HG02840 (cell line): ENCODE data around the gene ZC2HC1B.

ENCODE experiments used
- ATAC-seq: cut with Tn5 transposase; IDR thresholded peaks from one replicate; pipeline ENCODE4 v1.9.1; 2021; ENCODE audit warnings: mild to moderate bottlenecking, moderate library complexity, moderate number of reproducible peaks; ENCODE audit not compliant: unreplicated experiment, low FRiP score

ZC2HC1B gene

DNA sequence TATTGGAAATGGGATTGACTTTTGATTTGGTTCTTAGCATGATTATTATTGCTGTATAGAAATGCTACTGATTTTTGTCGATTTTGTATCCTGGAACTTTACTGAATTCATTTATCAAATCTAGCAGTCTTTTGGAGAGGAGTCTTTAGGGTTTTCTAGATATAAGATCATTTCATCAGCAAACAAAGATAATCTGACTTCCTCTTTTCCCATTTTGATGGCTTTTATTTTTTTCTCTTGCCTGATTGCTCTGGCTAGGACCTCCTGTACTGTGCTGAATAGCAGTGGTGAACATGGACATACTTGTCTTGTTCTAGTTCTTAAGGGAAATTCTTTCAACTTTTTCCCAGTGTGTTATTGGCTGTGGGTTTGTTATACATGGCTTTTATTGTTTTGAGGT lies 64.6 kb downstream of the ZC2HC1B start:
- no peak for ATAC-seq

DNA sequence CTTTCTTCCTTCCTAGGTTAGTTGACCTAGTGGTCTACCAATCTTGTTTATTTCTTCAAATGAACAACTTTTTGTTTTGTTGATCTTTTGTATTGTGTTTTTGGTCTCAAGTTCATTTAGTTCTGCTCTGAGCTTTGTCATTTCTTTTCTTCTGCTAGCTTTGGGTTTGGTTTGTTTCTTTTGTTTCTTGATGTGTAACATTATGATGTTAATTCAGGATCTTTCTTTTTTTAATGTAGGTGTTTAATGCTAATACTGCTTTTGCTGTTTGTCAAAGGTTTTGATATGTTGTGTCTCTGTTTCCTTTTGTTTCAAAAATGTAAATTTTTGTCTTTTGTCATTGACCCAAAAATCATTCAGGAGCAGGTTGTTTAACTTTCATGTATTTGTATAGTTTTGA lies 65.7 kb downstream of the ZC2HC1B start:
- ATAC-seq: no peak

DNA sequence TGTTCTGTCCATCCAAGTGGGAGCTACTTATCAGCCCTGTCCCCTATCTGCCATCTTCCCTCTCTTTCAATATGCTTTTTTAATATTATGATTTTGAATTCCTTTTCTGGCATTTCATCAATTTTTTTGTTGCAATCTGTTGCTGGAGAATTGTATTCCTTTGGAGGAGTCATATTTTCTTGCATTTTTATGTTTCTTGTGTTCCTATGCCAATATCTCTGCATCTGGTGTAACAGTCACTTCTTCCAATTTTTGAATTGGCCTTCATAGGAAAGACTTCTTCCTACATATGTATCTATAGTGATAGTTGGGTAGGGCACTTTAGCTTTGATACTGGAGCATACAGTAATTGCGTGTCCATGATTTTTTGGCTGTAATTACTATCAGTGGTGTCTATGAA lies 70.1 kb downstream of the ZC2HC1B start:
- ATAC-seq: no peak

DNA sequence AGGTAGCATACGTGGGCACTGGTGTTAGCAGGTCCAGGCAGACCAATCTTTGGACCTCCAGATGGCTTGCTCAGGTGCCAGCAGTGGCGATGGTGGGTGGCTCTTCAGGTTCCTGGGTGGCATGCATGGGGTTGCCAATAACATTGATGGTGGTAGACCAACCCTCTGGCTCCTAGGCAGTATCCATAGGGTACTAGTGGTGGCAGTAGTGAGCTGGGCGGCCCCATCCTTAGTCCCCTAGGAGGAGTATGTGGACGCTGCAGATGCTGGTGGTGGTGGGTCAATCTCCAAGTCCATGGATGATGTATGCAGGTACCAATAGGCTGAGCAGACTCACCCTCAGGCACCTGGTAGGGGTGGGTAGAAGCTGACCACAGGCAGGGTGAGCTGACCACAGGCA lies 70.6 kb downstream of the ZC2HC1B start:
- ATAC-seq: no peak

DNA sequence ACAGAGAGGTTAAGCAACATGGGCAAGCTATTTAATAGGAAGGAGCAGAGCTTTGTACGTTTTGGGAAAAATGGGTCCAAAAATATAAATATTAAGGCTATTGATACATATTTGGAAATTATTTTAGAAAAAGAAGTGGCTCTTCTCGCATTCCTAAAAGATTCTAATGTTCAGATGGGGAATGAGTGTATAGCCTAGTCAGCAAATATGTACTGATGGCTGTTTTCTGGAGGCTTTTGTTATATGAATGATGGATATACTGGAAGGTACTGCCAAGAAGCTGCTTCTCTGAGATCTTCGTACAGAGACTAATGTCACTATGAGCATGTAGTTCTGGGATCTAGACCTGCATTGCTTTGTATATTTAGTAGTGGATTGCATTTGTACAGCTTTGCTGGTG lies 72.1 kb downstream of the ZC2HC1B start:
- no peak for ATAC-seq

DNA sequence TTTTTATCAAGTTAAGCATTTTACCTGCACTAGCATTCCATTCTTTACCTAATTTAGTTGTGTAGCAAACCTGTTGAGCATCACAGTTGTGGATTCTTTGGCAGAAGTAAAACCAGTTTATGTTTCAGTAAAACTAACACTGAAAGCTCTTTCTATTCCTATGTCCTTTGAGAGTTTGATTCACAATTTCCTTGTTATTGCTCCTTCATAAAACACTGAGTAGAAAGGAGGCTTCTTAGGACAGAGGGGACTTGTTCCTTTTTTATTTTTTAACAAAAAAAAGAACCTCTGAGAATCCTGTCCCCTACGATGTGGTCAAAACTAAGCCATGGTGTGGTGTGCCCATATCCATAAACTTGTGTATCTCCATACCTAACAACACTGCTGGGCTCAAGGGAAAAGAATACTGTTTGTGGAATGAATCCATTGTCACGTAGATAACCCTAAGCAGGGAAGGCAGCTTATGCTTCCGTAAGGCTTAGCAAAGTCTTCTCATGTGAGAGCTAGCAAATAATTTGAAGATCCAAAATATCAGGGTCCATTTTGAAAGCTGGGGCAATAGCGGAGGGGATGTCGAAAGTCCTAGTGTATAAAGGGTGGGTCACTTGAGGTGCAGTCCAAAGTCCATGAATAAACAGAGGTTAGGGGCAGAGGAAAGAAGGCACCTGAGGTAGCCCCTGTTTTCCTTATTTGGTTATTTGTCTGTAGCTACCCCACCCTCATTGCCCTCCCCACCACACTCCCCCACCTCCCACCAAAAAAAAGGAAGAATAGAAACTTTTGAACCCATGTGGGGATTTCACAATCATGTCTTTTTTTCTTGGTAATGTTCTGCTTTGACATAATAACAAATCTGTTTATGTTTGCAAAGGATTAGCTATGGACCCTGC lies 72.7 kb downstream of the ZC2HC1B start:
- ATAC-seq: no peak

DNA sequence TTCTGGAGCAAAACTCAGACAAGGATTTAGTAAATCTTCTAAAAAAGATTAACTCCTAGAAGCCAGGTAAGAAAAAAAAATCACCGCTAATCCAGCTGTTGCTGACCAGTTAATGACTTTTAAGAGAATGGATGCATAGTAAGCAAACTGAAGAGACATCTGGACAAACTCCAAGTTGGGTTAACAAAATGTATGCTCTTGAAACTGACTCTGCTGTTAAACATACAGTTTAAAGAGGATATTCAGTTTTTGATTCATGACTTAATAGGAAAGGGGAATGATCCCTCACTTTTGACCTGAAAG lies 73.3 kb downstream of the ZC2HC1B start:
- no peak for ATAC-seq

DNA sequence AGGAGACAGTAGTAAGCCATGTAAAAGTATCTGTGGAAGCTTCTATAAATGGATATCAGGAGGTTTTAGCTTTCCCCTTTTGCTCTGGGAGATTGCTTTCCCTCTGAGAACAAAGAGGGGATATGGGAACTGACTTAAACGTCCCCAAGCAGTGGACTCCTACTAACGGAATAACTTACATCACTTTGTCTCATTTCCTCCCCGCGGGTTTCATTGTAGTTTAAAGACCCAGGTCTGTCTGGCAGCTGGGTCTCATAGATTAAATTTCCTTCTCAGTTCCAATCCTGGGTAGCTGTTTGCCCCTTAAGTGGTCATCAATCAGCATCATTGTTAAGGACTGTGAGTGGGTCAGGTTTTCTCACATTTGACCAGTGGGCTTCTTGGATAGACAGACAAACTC lies 75.1 kb downstream of the ZC2HC1B start:
- ATAC-seq: no peak

- peak; percentile 79 for ATAC-seq
These were observed 75.8 kb downstream of the ZC2HC1B start for GRCh38 chr6:143940011-143940597.

DNA sequence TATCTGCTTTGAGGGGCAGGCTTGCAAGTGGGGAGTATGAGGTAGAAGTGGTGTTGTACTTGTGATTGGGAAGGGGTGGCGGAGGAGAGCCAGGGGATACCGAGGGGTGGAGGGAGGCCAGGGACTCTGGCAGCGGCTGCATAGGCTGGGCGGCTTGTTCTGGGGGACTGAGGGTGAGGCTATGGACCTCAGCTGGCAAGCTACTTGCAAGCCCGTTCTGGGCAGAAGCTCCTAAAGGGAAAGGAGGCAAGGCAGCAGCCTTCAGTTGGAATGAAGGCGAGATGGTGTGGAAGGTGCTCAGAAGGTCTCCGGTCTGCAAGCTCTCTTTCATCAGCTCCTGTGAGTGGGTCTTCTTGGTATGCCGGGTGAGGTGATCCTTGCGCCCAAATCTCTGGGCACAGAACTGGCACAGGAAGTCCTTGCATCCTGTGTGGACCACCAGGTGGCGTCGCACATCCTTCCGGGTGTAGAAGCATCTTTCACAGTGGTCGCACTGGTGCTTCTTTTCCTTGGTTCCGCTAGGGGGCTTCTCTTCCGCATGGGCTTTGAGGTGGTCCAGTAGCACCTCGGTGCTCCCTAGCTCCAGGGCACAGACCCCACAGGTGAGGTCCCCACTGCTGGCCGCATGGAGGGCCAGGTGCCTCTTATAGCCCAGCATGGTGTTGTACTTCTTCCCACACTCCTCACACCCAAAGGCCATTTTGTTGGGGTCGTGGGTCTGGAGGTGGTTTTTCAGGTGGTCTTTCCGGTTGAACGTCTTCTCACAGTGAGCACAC lies 77.8 kb downstream of the ZC2HC1B start:
- ATAC-seq: no peak

DNA sequence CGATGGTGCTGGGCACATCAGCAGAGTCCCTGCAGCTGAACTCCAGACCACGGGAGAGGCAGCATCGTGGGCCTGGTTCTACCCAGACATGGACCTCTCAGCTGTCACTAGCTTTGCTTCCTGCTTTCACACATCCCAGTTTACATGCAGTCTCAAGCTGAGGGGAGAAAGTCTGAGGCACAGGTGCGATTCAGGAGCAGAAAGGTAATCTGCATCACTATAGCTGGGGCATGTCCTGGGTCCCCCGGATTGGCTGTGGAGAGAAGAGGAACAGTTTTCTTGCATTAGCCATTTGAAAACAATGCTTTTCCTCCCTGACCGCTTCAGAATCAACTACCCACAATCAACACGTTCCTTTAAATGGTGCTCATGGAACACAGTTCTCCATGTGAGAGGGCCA lies 83.9 kb downstream of the ZC2HC1B start:
- ATAC-seq: no peak

DNA sequence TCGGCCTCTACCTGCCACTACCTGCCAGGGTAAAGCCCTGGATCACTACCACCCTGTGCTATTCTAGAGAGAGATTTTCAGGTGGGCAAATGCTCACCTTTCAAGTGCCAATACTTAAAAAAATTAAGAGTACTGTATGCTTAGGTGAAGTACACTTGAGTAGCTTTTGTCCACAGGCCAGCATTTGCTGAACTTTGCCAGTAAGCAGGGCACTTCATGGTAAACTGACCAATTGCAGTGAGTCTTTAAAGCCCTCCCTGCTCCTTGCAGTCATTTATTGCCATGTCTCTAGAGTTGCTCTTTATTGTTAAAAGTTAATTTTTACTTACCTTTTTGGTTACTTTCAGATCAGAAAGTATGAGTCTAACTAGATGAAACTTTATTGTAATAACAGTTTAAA lies 85.3 kb downstream of the ZC2HC1B start:
- no peak for ATAC-seq

- no peak for ATAC-seq
These were observed 85.7 kb downstream of the ZC2HC1B start for GRCh38 chr6:143949962-143950361.

- no peak for ATAC-seq
These were observed 86.6 kb downstream of the ZC2HC1B start for GRCh38 chr6:143950875-143951274.

DNA sequence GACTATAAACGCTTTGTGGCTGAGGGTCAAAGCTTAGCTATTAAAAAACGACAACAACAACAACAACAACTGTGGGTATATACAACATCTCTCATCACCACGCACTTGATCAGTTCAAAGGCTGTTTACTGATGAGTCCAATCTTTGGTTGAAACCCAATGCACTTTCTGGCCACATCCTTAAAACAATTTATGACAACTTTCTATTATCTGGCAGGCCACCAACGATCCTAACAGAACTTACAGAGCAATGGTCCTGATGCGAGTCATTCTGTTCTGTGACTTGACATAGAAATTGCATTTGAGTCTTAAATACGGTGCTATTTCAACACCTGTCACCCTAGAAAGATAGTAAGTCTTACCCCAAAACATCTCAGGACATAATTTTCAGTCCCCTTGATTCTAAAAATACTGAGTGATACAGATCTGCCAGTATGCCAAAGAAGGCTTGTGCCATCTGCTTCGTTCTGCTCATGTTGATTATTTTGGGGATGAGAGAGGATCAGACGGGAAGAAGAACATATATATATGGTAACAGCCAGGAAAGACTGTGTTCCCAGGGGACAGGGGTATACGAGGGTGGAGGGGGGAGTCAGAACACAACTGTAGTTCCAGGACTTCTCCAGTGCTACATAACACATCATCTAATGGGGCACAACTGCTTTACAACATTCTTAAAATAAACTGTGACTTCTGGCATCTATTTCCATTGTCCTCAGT lies 87.9 kb downstream of the ZC2HC1B start:
- ATAC-seq: no peak

DNA sequence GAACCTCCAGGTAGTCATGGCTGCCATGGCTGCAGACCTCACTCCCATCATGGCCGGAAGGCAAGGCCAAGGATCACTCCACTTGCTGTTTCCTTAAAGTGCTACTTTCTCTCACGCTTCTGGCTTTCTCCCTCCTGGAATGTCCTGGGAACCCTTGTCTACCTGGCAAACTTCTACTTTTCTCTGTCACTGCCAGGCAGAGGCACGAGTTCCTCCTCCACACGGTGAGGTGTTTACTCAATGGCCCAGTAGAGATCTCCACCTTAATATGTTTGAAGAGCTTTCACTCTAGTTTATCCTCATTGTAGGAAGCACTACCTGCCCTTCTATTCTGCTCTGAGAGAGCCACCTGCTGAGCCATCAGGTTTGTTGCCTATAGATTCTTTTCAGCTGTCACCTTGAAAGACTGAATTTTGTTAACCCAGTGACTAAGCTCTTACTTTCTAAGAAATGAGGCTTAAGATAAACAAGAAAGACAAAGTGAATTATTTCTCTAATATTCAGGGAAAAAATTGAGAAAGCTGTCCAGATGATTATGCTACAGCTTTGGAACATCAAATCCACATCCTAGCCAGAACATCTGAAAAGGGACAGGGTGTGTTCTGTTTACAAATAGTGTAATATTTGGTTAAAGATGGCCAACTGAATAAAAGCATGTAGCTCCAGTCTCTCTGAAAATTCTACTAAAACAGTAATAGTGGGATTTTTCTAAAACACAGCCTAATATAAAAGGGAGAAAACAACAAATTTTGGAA lies 88.8 kb downstream of the ZC2HC1B start:
- no peak for ATAC-seq

GRCh38 chr6:143953922-143954321 lies 89.6 kb downstream of the ZC2HC1B start:
- no peak for ATAC-seq

- no peak for ATAC-seq
These were observed 91.7 kb downstream of the ZC2HC1B start for GRCh38 chr6:143955971-143956370.

DNA sequence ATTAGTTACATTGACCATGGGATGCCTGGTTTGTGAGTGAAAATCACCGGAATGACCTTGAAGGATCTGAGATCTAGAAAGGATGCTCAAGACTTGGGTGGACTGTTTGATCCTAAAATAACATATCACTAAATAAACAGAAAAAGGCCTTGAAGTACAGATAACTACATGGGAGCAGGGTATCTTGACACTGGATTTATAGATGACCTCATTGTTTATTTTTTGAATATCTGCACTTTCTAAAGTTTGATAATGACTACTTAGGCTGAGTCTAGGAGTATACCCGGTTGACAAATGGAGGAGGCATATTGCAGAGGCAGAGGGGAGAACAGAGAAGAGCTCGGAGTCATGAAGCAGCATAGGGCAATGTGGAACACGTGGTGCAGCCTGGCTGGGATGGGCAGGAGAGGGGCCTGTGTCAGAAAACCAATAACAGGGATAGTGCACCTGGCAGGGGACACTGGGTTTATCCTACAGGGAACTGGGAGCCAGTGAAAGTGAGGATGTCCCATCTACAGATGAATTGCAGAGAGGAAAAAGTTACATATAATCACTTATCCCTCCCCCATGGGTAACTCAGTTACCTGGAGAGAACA lies 93.5 kb downstream of the ZC2HC1B start:
- no peak for ATAC-seq

DNA sequence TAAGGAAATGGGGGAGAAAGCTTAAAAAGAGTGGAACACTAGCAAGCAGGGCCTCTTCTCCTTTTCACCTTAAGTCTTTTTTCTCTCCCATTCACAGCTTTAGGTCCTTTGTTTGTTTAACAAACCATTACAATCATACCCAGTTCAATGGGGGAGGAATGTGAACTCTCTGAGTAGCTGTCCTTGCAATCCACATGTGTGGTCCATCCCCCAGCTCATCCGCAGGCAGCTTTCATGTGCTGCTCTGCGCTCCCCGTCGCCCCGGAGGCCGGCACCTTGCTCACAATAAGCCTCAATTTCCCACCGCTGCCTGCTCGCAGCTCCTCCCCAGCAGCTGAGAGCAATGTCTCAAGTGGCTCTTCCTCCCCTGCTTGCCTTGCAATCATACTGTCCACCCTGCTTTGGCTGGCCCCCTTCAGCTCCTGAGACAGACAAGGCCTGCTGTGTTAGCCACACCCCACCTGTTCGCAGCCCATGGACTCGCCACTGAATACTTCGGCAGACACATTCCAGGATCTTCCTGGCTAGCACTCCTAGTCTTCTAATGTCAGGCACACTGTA lies 94.6 kb downstream of the ZC2HC1B start:
- no peak for ATAC-seq
